GM18511 (cell line): ENCODE results near the gene SRP14.

ENCODE experiments used
- ATAC-seq: cut with Tn5 transposase; IDR thresholded peaks from one replicate; pipeline ENCODE4 v1.9.1; 2021; ENCODE audit warnings: mild to moderate bottlenecking, moderate library complexity; ENCODE audit not compliant: unreplicated experiment

SRP14 gene

GRCh38 chr15:39990706-39991105 is 48.3 kb downstream of the SRP14 start:
- no peak for ATAC-seq

- ATAC-seq, result no peak
These were observed 51.2 kb downstream of the SRP14 start for GRCh38 chr15:39987821-39988220.
